Erythroblast (primary cell): ENCODE measurements around the gene PPP2R5C.

ENCODE experiments used
- GATA1 ChIP-seq: IDR thresholded peaks from 2 replicates; pipeline ENCODE4 v1.6.1; 2011; ENCODE audit warnings: low read depth, mild to moderate bottlenecking, control low read depth, low read length, moderate library complexity
- POLR2A ChIP-seq: IDR thresholded peaks from 2 replicates; pipeline ENCODE4 v1.6.1; 2011; ENCODE audit warnings: mild to moderate bottlenecking, low read length

- TF ChIP-seq POLR2A (no peak), GATA1 (no peak)
Measured at GRCh38 chr14:101903111-101903561, 141.6 kb downstream of the PPP2R5C start.
